Fibroblast of lung (primary cell): ENCODE data around the gene SLC16A3.

Experiments
- EZH2 ChIP-seq: IDR thresholded peaks from 2 replicates; pipeline ENCODE4 v1.5.1; 2012; ENCODE audit warnings: low read length, control low read depth, mild to moderate bottlenecking; ENCODE audit errors: missing control alignments
- TF ChIP-seq, protein P1 (sequence below), 2 donors: IDR thresholded peaks in 1 of 2; conservative IDR thresholded peaks in 1 of 2; 1 replicate in 1 of 2; 2 replicates in 1 of 2; pipeline ENCODE4 v1.5.1; 2011 to 2012; ENCODE audit warnings: low read length in 2 of 2, control low read depth in 1 of 2, inconsistent platforms in 1 of 2, low read depth in 1 of 2, mild to moderate bottlenecking in 1 of 2

- TF ChIP-seq, protein P1, sequence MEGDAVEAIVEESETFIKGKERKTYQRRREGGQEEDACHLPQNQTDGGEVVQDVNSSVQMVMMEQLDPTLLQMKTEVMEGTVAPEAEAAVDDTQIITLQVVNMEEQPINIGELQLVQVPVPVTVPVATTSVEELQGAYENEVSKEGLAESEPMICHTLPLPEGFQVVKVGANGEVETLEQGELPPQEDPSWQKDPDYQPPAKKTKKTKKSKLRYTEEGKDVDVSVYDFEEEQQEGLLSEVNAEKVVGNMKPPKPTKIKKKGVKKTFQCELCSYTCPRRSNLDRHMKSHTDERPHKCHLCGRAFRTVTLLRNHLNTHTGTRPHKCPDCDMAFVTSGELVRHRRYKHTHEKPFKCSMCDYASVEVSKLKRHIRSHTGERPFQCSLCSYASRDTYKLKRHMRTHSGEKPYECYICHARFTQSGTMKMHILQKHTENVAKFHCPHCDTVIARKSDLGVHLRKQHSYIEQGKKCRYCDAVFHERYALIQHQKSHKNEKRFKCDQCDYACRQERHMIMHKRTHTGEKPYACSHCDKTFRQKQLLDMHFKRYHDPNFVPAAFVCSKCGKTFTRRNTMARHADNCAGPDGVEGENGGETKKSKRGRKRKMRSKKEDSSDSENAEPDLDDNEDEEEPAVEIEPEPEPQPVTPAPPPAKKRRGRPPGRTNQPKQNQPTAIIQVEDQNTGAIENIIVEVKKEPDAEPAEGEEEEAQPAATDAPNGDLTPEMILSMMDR (conservative IDR thresholded peaks at IDR 0.05 in 1 of 2, IDR thresholded peaks at IDR 0.05 in 1 of 2; ENCODE audit: low read depth in 1 of 2, low read length in 2 of 2): no peak
- no peak for TF ChIP-seq EZH2
These were observed 2.4 kb downstream of the SLC16A3 start for GRCh38 chr17:82231312-82231561.
